HL-60/S4 (cell line): ENCODE data around the gene KLF13.

ENCODE experiments used
- in situ Hi-C: fragments of 300-500 bp; cut with MboI; formaldehyde crosslinking; loops from 2 replicates; pipeline ENCODE4 v1.14.3; 2022; ENCODE audit warnings: low sequenced_read_pairs

KLF13 gene

DNA sequence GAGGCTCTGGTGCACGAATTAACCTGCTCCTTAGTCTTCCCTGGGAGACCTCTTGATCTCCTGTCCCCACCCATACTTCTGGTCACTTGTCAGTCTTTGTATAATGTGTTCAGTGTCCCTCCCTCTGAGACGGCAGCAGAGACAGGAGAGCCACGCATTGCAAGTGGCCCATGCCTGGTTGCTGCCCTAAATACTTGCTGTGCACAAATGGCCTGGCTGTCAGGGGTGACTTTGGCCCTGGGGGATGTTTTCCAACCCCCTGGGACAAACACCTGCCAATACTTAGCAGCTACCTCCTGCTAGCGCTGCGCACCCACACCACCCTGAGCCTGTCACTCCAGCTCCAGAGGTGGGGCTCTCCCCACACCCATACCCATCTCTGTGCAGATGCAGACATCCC, 17.2 kb downstream of the KLF13 start:
- in situ Hi-C loops: no loop called here

GRCh38 chr15:31344266-31344665, 17.6 kb downstream of the KLF13 start:
- in situ Hi-C loops: no loop called here

- in situ Hi-C loops: no loop called here
Observed at GRCh38 chr15:31344823-31345605, 18.4 kb downstream of the KLF13 start.

GRCh38 chr15:31345606-31346366, 19.2 kb downstream of the KLF13 start:
- in situ Hi-C loops: no loop called here

DNA sequence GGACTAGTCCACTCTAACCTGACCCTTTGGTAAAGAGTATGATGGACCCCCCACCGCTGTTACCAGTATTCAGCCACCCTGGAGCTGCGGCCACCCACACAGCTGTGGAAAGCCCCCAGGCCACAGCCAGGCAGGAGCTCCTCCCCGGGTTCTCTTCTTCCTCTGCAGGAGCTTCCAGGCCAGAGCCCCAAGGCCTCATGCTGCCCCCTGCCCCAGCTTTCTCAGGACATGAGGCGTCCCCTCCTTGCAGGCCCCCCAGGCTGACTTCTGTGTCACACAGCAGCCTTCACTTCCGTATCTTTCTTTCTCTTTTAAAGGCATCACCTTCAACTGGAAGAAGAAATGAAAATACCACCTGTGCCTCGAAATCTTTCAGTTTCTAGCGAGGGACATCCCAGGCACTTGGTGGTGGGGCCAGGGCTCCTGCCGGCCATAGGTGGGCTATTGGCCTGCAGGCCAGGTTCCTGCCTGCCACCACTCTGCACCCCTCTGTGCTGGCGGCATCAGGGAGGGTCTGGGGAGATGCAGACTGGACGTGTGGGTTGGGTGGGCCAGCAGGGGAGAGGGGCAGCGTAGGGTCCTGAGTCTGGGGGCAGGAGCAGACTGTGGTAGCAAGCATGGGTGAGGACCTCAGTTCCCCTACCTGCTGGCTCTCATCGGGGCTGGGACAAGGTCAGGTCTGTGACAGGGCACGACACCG, 19.9 kb downstream of the KLF13 start:
- in situ Hi-C loops: no loop called here

DNA sequence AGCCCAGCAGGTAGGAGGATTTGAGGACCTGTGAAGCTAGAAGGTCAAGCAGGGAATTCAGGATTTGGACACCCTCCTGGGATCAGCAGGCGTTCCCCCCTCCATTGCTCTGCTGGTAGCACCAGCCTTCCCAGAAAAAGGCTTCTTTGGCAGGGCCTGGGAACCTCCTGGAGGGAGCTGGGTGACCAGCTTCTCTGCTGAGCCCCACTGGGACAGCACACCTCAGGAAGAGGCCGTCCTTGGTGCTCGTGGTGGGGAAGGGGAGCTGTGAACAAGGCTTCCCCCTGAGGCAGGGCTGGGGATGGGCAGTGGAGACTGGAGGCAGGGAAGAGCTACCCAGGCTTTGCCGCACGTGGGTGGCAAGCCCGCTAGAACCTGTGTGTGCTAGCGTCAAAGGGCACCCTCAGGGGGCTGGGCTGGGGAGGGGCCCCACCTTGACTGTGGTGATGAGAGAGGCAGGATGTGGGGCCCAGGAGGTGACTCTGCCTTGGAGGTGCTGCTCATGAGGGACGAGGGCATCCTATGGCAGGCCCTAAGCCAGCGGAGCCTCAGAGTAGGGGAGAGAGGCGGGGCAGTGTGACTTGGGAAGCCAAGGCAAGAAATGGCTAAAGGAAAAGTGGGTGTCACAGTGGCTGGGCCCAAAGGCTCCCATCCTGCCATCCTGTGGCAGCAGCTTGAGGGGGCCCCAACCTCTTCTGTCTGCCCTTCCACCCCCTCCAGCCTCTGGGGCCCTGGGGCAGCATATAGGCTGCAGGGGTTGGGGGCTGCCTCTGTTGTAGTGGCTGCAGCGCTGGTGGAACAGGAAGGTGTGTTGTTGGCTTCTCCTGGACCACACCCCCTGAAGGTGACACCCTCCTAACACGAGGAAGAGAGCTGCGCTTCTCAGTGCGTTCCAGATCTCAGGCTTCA, 20.7 kb downstream of the KLF13 start:
- in situ Hi-C loops: no loop called here

DNA sequence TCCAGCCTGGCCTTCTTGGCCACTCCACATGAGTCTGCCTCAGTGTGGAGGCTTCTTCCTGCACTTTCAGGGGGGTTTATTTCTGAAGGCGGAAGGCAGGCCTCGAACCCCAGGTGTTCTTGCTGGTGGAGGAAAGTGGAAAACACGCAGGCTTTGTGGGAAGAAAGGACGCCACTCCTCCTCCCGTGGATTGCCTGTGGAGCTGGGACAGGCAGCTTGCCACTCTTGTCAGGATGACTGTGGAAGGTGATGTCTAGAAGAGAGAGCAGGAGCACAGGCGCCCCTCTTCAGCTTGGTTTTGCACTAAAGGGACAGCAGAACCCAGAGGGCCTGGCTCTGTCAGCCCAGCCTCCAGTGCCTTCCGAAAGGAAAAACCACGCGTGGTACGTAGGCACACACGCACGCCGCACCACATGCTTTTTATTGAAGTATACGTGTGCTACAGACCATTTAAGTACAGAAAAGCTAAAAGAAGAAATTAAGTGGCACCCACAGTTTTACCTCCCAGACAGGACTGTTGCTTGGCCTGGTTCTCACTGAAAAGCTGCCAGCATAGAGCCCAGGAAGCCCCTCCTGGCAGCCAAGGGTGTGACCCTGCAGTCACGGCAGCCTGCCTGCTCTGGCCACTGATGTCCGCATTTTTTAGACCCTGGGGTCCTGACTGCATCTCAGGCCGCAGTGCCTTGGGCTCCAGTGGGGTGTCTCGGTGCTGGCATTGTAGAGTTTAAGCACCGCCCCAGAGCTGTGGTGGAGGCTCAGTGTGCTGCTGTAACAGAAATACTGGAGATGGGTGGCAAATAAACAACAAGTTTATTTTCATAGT, 21.6 kb downstream of the KLF13 start:
- in situ Hi-C loops: no loop called here

GRCh38 chr15:31349233-31350141, 22.9 kb downstream of the KLF13 start:
- in situ Hi-C loops: loop anchor here (10.0 kb wide), 1 partner anchor 135 kb away; no protein-coding TSS in a partner anchor

DNA sequence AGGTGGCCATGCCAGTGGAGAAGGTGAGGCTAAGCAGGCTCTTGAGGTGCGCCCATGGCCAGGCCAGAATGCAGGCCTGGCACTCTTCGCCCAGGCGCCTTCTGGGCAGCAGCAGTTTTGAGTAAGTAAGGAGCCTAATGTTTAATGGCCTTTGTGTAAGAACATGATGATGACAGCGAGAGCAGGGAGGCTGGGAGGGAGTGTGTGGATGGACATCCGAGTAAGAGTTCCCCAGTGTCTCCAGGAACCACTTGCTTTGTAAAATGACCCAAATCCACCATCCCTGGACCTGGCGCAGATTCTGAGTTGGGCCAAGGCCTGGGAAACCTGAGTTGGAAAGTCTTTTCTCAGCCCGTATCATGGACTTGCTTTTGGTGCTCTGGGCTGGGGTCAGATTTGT, 24.1 kb downstream of the KLF13 start:
- in situ Hi-C loops: loop anchor here (10.0 kb wide), 1 partner anchor 134 kb away; no protein-coding TSS in a partner anchor

GRCh38 chr15:31352339-31352751, 25.7 kb downstream of the KLF13 start:
- in situ Hi-C loops: loop anchor here (10.0 kb wide), 1 partner anchor 132 kb away; no protein-coding TSS in a partner anchor

- in situ Hi-C loops: loop anchor here (10.0 kb wide), 1 partner anchor 132 kb away; no protein-coding TSS in a partner anchor
Observed at GRCh38 chr15:31352911-31353811, 26.5 kb downstream of the KLF13 start.

GRCh38 chr15:31353931-31354330, 27.3 kb downstream of the KLF13 start:
- in situ Hi-C loops: loop anchor here (10.0 kb wide), 1 partner anchor 131 kb away; no protein-coding TSS in a partner anchor

DNA sequence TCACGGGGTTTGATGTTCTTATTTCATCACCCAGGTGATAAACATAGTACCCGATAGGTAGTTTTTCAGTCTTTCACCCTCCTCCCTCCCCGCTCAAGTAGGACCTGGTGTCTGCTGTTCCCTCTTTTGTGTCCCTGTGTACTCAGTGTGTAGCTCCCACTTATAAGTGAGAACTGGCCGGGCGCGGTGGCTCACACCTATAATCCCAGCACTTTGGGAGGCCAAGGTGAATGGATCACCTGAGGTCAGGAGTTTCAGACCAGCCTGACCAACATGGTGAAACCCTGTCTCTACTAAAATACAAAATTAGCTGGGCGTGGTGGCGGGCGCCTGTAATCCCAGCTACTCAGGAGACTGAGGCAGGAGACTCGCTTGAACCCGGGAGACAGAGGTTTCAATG, 29.5 kb downstream of the KLF13 start:
- in situ Hi-C loops: loop anchor here (10.0 kb wide), 1 partner anchor 129 kb away; no protein-coding TSS in a partner anchor

DNA sequence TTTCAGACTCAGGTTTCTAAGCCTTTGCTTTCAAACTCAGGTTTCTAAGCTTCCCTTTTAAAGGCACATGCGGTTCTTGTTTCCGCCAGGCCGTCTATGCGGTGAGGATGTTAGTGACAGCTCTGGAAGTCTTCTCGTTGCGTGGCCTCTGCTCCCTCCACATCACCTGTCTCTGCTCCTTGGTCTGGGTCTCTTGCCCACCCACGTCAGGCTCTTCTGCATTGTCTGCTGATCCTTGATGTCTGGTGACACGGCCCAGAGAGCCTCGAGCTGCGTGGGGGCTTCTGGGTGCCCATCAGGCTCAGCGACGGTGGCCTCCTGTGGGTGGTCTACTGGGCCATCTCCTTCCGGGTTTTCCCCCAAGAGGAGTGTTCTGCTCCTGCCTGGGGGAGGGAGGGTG, 30.5 kb downstream of the KLF13 start:
- in situ Hi-C loops: loop anchor here (10.0 kb wide), 1 partner anchor 128 kb away; no protein-coding TSS in a partner anchor

- in situ Hi-C loops: loop anchor here (10.0 kb wide), 1 partner anchor 127 kb away; no protein-coding TSS in a partner anchor
Observed at GRCh38 chr15:31358163-31358562, 31.5 kb downstream of the KLF13 start.

DNA sequence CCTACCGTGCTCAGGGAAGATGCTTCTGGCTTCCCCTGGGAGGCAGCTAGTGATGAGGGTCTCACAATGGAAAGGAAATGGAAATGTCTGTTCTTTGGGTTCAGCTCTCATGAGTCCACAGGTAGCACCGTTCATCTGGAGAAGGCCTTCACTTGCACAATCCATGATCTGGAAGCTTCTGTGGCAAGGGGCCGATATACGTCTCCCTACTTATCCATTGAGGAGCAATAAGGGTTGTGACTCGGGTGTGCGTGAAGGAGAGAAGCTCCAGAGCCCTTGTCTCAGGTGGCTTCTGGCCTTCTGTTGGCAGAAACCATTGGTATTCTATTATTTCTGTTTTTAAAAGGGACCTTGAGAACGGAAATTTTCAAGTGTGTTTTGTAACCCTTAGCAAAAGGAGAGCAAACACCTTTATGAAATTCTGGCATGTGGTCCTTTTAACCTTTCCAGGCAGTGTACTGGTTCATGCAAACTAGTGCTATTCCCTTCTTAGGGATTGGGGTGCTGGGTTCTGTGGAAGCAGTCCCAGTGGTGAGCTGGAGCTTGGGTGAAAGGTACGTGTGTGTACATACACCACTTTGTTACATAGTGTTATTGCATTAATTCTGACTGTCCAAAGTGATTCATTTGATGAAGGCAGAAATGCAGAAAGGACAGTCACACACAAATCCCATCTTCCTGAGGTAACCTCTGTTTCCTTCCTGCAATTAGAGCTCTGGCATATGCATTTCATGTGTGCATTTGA, 32.5 kb downstream of the KLF13 start:
- in situ Hi-C loops: loop anchor here (10.0 kb wide), 1 partner anchor 126 kb away; no protein-coding TSS in a partner anchor
